Breast epithelium (tissue), 4 donors: ENCODE results near the gene GATAD2A. TPM values are rescaled to one million over a fixed set of nuclear protein-coding genes. Genes with fewer than 3 reads are reported as not detected.

ENCODE experiments used
- DNase-seq, 2 donors: peaks; one replicate each; pipeline ENCODE4 v3.0.0-alpha.2; 2019; ENCODE audit warnings: low spot score in 2 of 2
- H3K27ac ChIP-seq, 2 donors: fragments of 200-600 bp; sonication (generic) in 1 of 2; one replicate each; pipeline ENCODE4 v1.5.1; 2016 to 2019; ENCODE audit warnings: mild to moderate bottlenecking in 1 of 2
- H3K27me3 ChIP-seq, 2 donors: fragments of 200-600 bp; sonication (generic) in 1 of 2; one replicate each; pipeline versions ENCODE4 v1.5.1 to v1.6.0; 2017 to 2019; ENCODE audit warnings: control low read depth in 1 of 2, mild to moderate bottlenecking in 1 of 2
- H3K36me3 ChIP-seq: fragments of 200-600 bp; one replicate; pipeline ENCODE4 v1.5.1; 2019
- H3K4me1 ChIP-seq, 2 donors: fragments of 200-600 bp; sonication (generic); one replicate each; pipeline ENCODE4 v1.5.1; 2016 to 2019; ENCODE audit warnings: control low read depth in 1 of 2
- H3K4me3 ChIP-seq, 3 donors: fragments of 200-600 bp; sonication (generic); 1 replicate in 2 of 3; 2 replicates in 1 of 3; pipeline ENCODE4 v1.5.1; 2016 to 2019; ENCODE audit warnings: mild to moderate bottlenecking in 3 of 3, moderate library complexity in 2 of 3
- H3K9me3 ChIP-seq, 2 donors: fragments of 200-600 bp; sonication (generic) in 1 of 2; one replicate each; pipeline ENCODE4 v1.5.1; 2016 to 2019; ENCODE audit warnings: control low read depth in 1 of 2
- CTCF ChIP-seq, 3 donors: fragments of 450-650 bp; IDR thresholded peaks; one replicate each; pipeline ENCODE4 v1.5.1; 2016 to 2017; ENCODE audit warnings: antibody characterized with exemption in 3 of 3, mild to moderate bottlenecking in 3 of 3, moderate library complexity in 3 of 3
- POLR2A ChIP-seq: fragments of 450-650 bp; IDR thresholded peaks from one replicate; pipeline ENCODE4 v1.6.1; 2016; ENCODE audit warnings: antibody characterized with exemption, mild to moderate bottlenecking, moderate library complexity
- POLR2AphosphoS5 ChIP-seq, 3 donors: sonication (generic); formaldehyde crosslinking; IDR thresholded peaks; one replicate each; pipeline ENCODE4 v1.6.1; 2017; ENCODE audit warnings: antibody characterized with exemption in 3 of 3
- intact Hi-C: fragments of 100-400 bp; cut with DNase I; formaldehyde crosslinking; loops from one replicate; pipeline ENCODE4 v1.15.1; 2023; ENCODE audit warnings: low total_unique reads
- total RNA-seq, 3 donors: library from RNA; depleted of rRNA; stranded (reverse); fragments of >200 nt; gene quantifications; one replicate each; pipeline ENCODE4 v1.1.0, GENCODE V29; 2016

Gene GATAD2A
- total RNA-seq, 3 donors from 2014 or later: 29.1 to 38.7 (median 33.6) TPM

GRCh38 chr19:19517235-19517619, 111.8 kb downstream of the GATAD2A start:
- Histone ChIP-seq H3K27me3 (no peaks in the 10 kb centered on the region), H3K27ac (no peak overlapping the region), H3K4me3 (peak overlapping the region in 2 of 3 donors; percentile 85), H3K9me3 (no peaks in the 10 kb centered on the region), H3K36me3 (no peaks in the 10 kb centered on the region), H3K4me1 (peaks cover 0 to 5% of the 10 kb centered on the region in 2 donors)
- TF ChIP-seq POLR2A: no peak
- TF ChIP-seq CTCF (IDR thresholded peaks at IDR 0.05): no peak
- no peak for TF ChIP-seq POLR2AphosphoS5 (IDR thresholded peaks at IDR 0.05)
- intact Hi-C loops: no loop called here
- DNase-seq: no peak

- no peak overlapping the region for H3K4me3 ChIP-seq
- no peaks in the 10 kb centered on the region for H3K9me3 ChIP-seq
- H3K27ac ChIP-seq: no peak overlapping the region
- H3K4me1 ChIP-seq: peaks cover 0 to 5% of the 10 kb centered on the region in 2 donors
- intact Hi-C loops: no loop called here
- no peaks in the 10 kb centered on the region for H3K36me3 ChIP-seq
- TF ChIP-seq POLR2A: no peak
- no peak for TF ChIP-seq POLR2AphosphoS5 (IDR thresholded peaks at IDR 0.05)
- TF ChIP-seq CTCF (IDR thresholded peaks at IDR 0.05): no peak
- DNase-seq: no peak
- H3K27me3 ChIP-seq: no peaks in the 10 kb centered on the region
Measured at GRCh38 chr19:19520989-19521388, 115.5 kb downstream of the GATAD2A start.

GRCh38 chr19:19523177-19523576, 117.7 kb downstream of the GATAD2A start:
- intact Hi-C loops: no loop called here
- Histone ChIP-seq H3K4me3 (no peak overlapping the region), H3K4me1 (no peaks in the 10 kb centered on the region), H3K27me3 (no peaks in the 10 kb centered on the region), H3K27ac (no peak overlapping the region), H3K36me3 (peaks cover 4% of the 10 kb centered on the region), H3K9me3 (no peaks in the 10 kb centered on the region)
- DNase-seq: no peak
- TF ChIP-seq POLR2A: no peak
- no peak for TF ChIP-seq CTCF (IDR thresholded peaks at IDR 0.05)
- no peak for TF ChIP-seq POLR2AphosphoS5 (IDR thresholded peaks at IDR 0.05)

- H3K4me1 ChIP-seq: no peaks in the 10 kb centered on the region
- no peak overlapping the region for H3K4me3 ChIP-seq
- DNase-seq: no peak
- no peak for TF ChIP-seq POLR2A
- TF ChIP-seq POLR2AphosphoS5 (IDR thresholded peaks at IDR 0.05): no peak
- TF ChIP-seq CTCF (IDR thresholded peaks at IDR 0.05): no peak
- H3K9me3 ChIP-seq: no peaks in the 10 kb centered on the region
- H3K36me3 ChIP-seq: peaks cover 4% of the 10 kb centered on the region
- H3K27me3 ChIP-seq: no peaks in the 10 kb centered on the region
- intact Hi-C loops: no loop called here
- no peak overlapping the region for H3K27ac ChIP-seq
Measured at GRCh38 chr19:19524053-19524452, 118.6 kb downstream of the GATAD2A start.

- no peaks in the 10 kb centered on the region for H3K4me1 ChIP-seq
- no peak overlapping the region for H3K4me3 ChIP-seq
- TF ChIP-seq POLR2AphosphoS5 (IDR thresholded peaks at IDR 0.05): no peak
- no peak for TF ChIP-seq POLR2A
- no peak for TF ChIP-seq CTCF (IDR thresholded peaks at IDR 0.05)
- H3K27ac ChIP-seq: no peak overlapping the region
- H3K9me3 ChIP-seq: no peaks in the 10 kb centered on the region
- peaks cover 4% of the 10 kb centered on the region for H3K36me3 ChIP-seq
- intact Hi-C loops: no loop called here
- no peaks in the 10 kb centered on the region for H3K27me3 ChIP-seq
- DNase-seq: no peak
Measured at GRCh38 chr19:19525611-19526380, 120.3 kb downstream of the GATAD2A start.
